Measurements from ENCODE around the gene VMP1. TPM values are rescaled to one million over a fixed set of nuclear protein-coding genes. Genes with fewer than 3 reads are reported as not detected.
"Not testable (repeated sequence)": the region's sequence is repeated elsewhere in the genome, so short reads cannot be mapped to it uniquely, and the experiment has no call there.

VMP1 gene
- total RNA-seq, 1 donor from 2014 or later, result 169 TPM

DNA sequence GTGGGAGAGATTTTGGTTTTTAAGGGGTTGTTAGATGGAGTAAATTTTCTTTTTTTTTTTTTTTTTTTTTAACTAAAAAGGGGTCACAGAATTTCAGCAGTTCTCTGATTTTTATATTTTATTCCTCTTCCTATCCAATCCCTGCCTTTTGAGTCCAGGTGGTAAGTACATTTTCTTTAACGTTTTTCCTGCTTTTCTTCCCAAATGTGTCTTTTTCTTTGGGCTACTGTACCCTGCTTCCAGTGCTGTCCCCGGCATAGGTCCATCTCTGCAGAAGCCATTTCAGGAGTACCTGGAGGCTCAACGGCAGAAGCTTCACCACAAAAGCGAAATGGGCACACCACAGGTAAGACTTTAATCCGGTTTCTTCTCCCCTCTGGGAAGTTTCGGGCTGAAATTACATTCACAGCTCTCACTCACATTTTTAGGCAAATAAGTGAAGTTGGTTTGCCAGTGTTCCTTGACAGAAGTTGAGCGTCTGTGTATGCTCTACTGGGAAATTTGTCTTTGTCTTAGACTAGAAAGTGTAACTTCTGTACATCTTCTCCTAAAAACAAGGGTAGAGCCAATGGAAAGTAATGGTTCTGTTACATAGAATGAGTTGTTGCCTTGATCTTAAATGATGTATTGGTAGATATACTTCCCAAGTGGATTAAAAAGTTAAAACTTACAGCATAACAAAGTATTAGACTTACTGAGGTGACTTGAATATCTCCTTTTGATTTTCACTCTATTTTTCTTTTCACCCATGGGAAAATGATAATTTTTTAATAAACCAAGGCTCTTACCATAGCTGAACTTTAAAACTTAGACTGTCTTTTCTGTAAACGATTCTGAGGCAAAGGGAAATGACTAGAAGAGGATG, 130.8 kb downstream of the VMP1 start:
- ATAC-seq (no peak), DNase-seq (no peak)
- H3K27me3 ChIP-seq, result no peaks in the 10 kb centered on the region
- peak overlapping the region; percentile 98 for H3K27ac ChIP-seq
- H3K4me1 ChIP-seq, result peaks cover 19% of the 10 kb centered on the region
- H3K9me3 ChIP-seq, result no peaks in the 10 kb centered on the region
- H3K36me3 ChIP-seq, result peaks cover 14% of the 10 kb centered on the region
- TF ChIP-seq, protein P1, sequence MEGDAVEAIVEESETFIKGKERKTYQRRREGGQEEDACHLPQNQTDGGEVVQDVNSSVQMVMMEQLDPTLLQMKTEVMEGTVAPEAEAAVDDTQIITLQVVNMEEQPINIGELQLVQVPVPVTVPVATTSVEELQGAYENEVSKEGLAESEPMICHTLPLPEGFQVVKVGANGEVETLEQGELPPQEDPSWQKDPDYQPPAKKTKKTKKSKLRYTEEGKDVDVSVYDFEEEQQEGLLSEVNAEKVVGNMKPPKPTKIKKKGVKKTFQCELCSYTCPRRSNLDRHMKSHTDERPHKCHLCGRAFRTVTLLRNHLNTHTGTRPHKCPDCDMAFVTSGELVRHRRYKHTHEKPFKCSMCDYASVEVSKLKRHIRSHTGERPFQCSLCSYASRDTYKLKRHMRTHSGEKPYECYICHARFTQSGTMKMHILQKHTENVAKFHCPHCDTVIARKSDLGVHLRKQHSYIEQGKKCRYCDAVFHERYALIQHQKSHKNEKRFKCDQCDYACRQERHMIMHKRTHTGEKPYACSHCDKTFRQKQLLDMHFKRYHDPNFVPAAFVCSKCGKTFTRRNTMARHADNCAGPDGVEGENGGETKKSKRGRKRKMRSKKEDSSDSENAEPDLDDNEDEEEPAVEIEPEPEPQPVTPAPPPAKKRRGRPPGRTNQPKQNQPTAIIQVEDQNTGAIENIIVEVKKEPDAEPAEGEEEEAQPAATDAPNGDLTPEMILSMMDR (IDR thresholded peaks at IDR 0.05), result no peak
- intact Hi-C loops (cut with DNase I), result no loop called here
- H3K4me3 ChIP-seq, result peak overlapping the region; percentile 85

DNA sequence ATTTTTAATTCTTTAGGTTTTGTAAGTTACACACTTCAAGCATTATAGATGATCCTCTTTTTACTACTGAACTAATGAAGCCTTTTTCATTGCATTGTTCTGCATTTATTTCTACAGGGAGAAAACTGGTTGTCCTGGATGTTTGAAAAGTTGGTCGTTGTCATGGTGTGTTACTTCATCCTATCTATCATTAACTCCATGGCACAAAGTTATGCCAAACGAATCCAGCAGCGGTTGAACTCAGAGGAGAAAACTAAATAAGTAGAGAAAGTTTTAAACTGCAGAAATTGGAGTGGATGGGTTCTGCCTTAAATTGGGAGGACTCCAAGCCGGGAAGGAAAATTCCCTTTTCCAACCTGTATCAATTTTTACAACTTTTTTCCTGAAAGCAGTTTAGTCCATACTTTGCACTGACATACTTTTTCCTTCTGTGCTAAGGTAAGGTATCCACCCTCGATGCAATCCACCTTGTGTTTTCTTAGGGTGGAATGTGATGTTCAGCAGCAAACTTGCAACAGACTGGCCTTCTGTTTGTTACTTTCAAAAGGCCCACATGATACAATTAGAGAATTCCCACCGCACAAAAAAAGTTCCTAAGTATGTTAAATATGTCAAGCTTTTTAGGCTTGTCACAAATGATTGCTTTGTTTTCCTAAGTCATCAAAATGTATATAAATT, 132.3 kb downstream of the VMP1 start:
- ATAC-seq (no peak), DNase-seq (no peak)
- peaks cover 33% of the 10 kb centered on the region for H3K4me1 ChIP-seq
- no peaks in the 10 kb centered on the region for H3K27me3 ChIP-seq
- no peaks in the 10 kb centered on the region for H3K9me3 ChIP-seq
- H3K36me3 ChIP-seq, result peaks cover 14% of the 10 kb centered on the region
- peak overlapping the region; percentile 85 for H3K4me3 ChIP-seq
- intact Hi-C loops (cut with DNase I), result no loop called here
- peak overlapping the region; percentile 98 for H3K27ac ChIP-seq
- TF ChIP-seq, protein P1 (IDR thresholded peaks at IDR 0.05), result no peak

DNA sequence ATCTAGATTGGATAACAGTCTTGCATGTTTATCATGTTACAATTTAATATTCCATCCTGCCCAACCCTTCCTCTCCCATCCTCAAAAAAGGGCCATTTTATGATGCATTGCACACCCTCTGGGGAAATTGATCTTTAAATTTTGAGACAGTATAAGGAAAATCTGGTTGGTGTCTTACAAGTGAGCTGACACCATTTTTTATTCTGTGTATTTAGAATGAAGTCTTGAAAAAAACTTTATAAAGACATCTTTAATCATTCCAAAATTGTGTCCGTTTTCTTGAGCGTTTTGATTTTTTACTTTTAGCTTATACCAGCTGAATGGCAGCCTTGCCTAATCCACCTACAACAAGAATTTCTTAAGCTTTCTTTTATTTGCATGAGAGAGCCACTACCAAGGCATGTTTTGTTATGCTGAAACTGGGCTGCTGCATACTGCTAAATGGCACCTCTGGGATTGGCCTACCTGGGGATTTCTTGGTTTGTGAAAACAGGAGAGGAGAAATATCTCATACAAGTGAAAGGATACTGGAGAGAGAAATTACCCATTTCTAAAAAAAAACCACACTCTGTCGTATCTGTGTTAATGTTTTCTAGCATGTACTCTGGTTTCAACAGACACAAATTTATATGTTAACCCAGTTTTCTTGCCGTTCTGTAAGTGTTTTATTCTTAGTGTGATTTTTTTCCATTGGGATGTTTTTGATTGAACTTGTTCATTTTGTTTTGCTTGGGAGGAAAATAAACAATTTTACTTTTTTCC, 133.1 kb downstream of the VMP1 start:
- ATAC-seq, result no peak
- Histone ChIP-seq H3K4me3 (peak overlapping the region; percentile 85), H3K27ac (peak overlapping the region; percentile 98), H3K27me3 (no peaks in the 10 kb centered on the region), H3K9me3 (no peaks in the 10 kb centered on the region), H3K36me3 (peaks cover 14% of the 10 kb centered on the region), H3K4me1 (peaks cover 40% of the 10 kb centered on the region)
- DNase-seq, result no peak
- TF ChIP-seq, protein P1 (IDR thresholded peaks at IDR 0.05), result no peak
- intact Hi-C loops (cut with DNase I), result no loop called here

DNA sequence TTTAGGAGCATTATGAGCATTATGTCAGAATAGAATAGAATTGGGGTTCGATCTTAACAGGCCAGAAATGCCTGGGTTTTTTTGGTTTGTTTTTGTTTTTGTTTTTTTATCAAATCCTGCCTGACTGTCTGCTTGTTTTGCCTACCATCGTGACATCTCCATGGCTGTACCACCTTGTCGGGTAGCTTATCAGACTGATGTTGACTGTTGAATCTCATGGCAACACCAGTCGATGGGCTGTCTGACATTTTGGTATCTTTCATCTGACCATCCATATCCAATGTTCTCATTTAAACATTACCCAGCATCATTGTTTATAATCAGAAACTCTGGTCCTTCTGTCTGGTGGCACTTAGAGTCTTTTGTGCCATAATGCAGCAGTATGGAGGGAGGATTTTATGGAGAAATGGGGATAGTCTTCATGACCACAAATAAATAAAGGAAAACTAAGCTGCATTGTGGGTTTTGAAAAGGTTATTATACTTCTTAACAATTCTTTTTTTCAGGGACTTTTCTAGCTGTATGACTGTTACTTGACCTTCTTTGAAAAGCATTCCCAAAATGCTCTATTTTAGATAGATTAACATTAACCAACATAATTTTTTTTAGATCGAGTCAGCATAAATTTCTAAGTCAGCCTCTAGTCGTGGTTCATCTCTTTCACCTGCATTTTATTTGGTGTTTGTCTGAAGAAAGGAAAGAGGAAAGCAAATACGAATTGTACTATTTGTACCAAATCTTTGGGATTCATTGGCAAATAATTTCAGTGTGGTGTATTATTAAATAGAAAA, 133.8 kb downstream of the VMP1 start:
- peak overlapping the region; percentile 98 for H3K27ac ChIP-seq
- H3K9me3 ChIP-seq; H3K27me3 ChIP-seq; ATAC-seq; DNase-seq; intact Hi-C loops (cut with DNase I): not testable (repeated sequence)
- H3K36me3 ChIP-seq, result peaks cover 14% of the 10 kb centered on the region
- H3K4me1 ChIP-seq, result peaks cover 47% of the 10 kb centered on the region
- peak overlapping the region; percentile 85 for H3K4me3 ChIP-seq

DNA sequence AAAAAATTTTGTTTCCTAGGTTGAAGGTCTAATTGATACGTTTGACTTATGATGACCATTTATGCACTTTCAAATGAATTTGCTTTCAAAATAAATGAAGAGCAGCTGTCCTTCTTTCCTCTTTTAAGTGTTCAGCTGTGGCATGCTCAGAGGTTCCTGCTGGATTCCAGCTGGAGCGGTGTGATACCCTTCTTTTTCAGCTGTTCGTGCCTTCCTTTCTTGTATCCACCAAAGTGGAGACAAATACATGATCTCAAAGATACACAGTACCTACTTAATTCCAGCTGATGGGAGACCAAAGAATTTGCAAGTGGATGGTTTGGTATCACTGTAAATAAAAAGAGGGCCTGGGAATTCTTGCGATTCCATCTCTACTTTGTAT, 134.4 kb downstream of the VMP1 start:
- peak overlapping the region; percentile 85 for H3K4me3 ChIP-seq
- H3K4me1 ChIP-seq, result peaks cover 47% of the 10 kb centered on the region
- intact Hi-C loops (cut with DNase I), result not testable (repeated sequence)

More for the DNA sequence above, 134.4 kb downstream of the VMP1 start:
- H3K9me3 ChIP-seq, DNase-seq, ATAC-seq, H3K27me3 ChIP-seq: not testable (repeated sequence)
- H3K36me3 ChIP-seq, result peaks cover 14% of the 10 kb centered on the region
- H3K27ac ChIP-seq, result peak overlapping the region; percentile 98
